ENCODE results near the gene PFKFB3. TPM values are rescaled to one million over a fixed set of nuclear protein-coding genes. Genes with fewer than 3 reads are reported as not detected.
"Not testable (repeated sequence)": the region's sequence is repeated elsewhere in the genome, so short reads cannot be mapped to it uniquely, and the experiment has no call there.

The PFKFB3 gene
- polyA plus RNA-seq, 1 experiment: 30.7 TPM

DNA sequence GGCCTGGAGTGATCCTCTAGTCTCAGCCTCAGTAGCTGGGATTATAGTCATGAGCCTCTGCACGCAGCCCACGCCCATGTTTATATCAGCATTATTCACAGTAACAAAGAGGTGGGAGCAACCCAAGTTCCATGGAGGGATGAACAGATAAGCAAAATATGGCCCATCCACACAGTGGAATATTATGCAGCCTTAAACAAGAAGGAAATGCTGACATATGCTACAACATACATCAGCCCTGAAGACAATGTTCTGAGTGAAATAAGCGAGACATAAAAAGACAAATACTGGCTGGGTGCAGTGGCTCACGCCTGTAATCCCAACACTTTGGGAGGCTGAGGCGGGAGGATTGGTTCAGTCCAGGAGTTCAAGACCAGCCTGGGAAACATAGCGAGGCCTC lies 21.5 kb upstream of the PFKFB3 start:
- no peak for DNase-seq (ENCODE audit: low read depth)
- POLR2A ChIA-PET: no interaction called here
- Histone ChIP-seq H3K36me3 (ENCODE audit: control insufficient read depth, insufficient read depth, low read length) (no peaks in the 10 kb centered on the region), H3K4me3 (ENCODE audit: low read depth, low read length) (no peak overlapping the region), H3K27me3 (ENCODE audit: control insufficient read depth, insufficient read depth, low read length) (no peaks in the 10 kb centered on the region)
- CTCF ChIA-PET: interaction anchor here (0.6 kb wide), 1 partner anchor 383 kb away, joined by 3 read pairs; no protein-coding TSS in a partner anchor
- TF ChIP-seq, protein P1, sequence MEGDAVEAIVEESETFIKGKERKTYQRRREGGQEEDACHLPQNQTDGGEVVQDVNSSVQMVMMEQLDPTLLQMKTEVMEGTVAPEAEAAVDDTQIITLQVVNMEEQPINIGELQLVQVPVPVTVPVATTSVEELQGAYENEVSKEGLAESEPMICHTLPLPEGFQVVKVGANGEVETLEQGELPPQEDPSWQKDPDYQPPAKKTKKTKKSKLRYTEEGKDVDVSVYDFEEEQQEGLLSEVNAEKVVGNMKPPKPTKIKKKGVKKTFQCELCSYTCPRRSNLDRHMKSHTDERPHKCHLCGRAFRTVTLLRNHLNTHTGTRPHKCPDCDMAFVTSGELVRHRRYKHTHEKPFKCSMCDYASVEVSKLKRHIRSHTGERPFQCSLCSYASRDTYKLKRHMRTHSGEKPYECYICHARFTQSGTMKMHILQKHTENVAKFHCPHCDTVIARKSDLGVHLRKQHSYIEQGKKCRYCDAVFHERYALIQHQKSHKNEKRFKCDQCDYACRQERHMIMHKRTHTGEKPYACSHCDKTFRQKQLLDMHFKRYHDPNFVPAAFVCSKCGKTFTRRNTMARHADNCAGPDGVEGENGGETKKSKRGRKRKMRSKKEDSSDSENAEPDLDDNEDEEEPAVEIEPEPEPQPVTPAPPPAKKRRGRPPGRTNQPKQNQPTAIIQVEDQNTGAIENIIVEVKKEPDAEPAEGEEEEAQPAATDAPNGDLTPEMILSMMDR (IDR thresholded peaks at IDR 0.05; ENCODE audit: insufficient read depth, low read depth, low read length): no peak

DNA sequence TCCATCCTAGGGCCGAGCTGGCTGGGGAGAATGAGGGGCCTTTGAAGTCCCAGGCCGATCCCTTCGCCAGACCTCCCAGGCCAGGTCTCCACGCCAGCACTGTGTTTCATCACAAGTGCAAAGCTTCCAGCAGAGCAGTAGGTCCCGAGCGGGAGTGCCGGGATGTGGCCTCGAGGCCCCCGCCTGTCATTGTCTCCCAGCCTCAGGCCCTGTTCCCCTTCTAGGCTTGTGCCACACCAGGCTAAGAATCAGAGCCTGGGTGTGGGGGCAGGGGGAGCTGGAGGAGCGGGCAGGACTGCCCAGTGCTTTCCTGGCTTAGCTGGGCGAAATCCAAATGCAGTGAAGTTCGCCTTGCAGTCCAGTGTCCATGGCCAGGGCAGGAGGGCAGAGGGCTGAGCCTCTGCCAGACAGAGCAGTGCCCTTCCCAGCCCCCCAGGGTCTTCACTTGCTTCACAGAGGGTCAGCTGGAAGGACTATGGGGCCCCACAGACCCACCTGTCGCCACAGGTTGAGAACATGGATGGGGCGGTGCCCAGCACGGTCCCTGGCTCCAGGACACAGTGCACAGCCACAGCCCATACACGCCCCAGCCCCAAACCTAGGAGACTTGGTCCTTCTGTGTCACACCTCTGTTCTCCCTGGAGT lies 20.2 kb upstream of the PFKFB3 start:
- no peak overlapping the region for H3K4me3 ChIP-seq (ENCODE audit: low read depth, low read length)
- no peaks in the 10 kb centered on the region for H3K27me3 ChIP-seq (ENCODE audit: control insufficient read depth, insufficient read depth, low read length)
- H3K36me3 ChIP-seq (ENCODE audit: control insufficient read depth, insufficient read depth, low read length): no peaks in the 10 kb centered on the region
- TF ChIP-seq, protein P1 (IDR thresholded peaks at IDR 0.05; ENCODE audit: insufficient read depth, low read depth, low read length): no peak
- CTCF ChIA-PET: interaction anchor here (1.2 kb wide), 1 partner anchor 22 kb away, joined by 4 read pairs; no protein-coding TSS in a partner anchor
- no peak for DNase-seq (ENCODE audit: low read depth)
- POLR2A ChIA-PET: no interaction called here

DNA sequence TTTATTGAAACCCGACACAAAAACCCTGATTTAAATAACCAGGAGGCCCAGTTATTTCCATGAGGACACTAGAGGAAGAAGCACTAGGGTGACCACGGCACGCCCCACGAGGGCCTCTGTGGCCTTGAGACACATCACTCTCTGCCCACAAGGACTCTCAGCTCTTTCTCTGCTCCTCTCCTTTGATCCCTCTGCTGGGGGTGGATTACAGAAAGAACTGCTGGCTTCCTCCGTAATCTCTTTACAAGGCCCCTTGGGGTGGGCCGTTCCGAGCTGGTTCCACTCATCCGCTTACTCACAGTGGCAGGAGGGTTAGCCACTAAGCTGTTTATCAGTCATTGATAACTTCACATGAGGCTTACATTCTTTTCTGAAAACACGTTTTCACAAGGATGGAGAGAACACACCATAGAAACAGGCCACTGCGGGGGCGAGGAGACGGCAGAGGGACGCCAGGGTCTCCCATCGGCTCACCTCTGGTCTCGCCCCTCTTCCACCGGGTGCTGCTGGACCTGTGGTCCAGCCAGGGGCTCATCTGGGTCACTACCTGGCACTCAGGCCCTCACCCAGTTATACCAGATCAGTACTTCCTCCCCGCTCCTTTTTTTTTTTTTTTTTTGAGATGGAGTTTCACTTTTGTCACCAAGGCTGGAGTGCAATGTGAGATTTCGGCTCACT lies 17.6 kb upstream of the PFKFB3 start:
- CTCF ChIA-PET: no interaction called here
- Histone ChIP-seq H3K4me3 (ENCODE audit: low read depth, low read length) (no peak overlapping the region), H3K27me3 (ENCODE audit: control insufficient read depth, insufficient read depth, low read length) (no peaks in the 10 kb centered on the region), H3K36me3 (ENCODE audit: control insufficient read depth, insufficient read depth, low read length) (no peaks in the 10 kb centered on the region)
- TF ChIP-seq, protein P1 (IDR thresholded peaks at IDR 0.05; ENCODE audit: insufficient read depth, low read depth, low read length): no peak
- POLR2A ChIA-PET: interaction anchor here (0.6 to 0.7 kb wide), 2 partner anchors 40 to 1770 kb away, joined by 4 to 12 read pairs; no protein-coding TSS in a partner anchor
- no peak for DNase-seq (ENCODE audit: low read depth)

DNA sequence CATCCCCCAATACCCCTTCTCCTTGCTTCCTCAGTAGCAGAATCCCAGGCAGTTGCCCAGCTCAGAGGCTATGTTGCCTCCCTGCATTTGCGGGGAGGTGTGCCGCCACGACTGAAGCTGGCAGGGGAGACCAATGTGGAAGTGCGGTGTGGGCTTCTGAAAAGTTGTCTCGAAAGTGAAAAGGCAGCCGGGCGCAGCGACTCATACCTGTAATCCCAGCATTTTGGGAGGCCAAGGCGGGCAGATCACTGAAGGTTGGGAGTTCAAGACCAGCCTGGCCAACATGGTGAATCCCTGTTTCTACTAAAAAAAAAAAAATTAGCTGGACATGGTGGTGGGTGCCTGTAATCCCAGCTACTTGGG lies 15.9 kb upstream of the PFKFB3 start:
- Histone ChIP-seq H3K4me3 (ENCODE audit: low read depth, low read length) (no peak overlapping the region), H3K36me3 (ENCODE audit: control insufficient read depth, insufficient read depth, low read length) (no peaks in the 10 kb centered on the region; the same call in 1 of the 2 replicates), H3K27me3 (ENCODE audit: control insufficient read depth, insufficient read depth, low read length) (no peaks in the 10 kb centered on the region)
- DNase-seq (ENCODE audit: low read depth): no peak
- TF ChIP-seq, protein P1 (IDR thresholded peaks at IDR 0.05; ENCODE audit: insufficient read depth, low read depth, low read length): no peak
- ChIA-PET CTCF (interaction anchor here (0.6 to 1.3 kb wide), 2 partner anchors 16 to 228 kb away, joined by 3 to 5 read pairs; partner anchors contain the start of gene PFKFB3), POLR2A (no interaction called here)

DNA sequence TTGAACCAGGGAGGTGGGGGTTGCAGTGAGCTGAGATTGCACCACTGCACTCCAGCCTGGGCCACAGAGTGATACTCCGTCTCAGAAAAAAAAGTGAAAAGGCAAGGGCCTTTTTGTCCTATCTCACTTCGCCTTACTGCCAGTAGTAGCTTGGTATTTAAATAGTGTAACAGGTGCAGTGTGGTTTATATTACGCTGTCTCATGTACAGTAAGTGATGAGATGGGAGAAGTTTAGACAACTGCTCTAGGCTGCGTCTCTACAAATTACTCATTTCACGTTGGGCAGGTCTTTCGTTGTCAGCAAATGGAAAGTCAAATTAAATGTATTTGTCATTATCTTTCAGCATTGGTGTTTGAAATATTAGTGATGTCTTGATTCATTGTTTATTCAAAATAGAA lies 15.5 kb upstream of the PFKFB3 start:
- no peak for DNase-seq (ENCODE audit: low read depth)
- no peaks in the 10 kb centered on the region; the same call in 1 of the 2 replicates for H3K36me3 ChIP-seq (ENCODE audit: control insufficient read depth, insufficient read depth, low read length)
- TF ChIP-seq, protein P1 (IDR thresholded peaks at IDR 0.05; ENCODE audit: insufficient read depth, low read depth, low read length): no peak
- POLR2A ChIA-PET: no interaction called here
- H3K27me3 ChIP-seq (ENCODE audit: control insufficient read depth, insufficient read depth, low read length): no peaks in the 10 kb centered on the region
- CTCF ChIA-PET: interaction anchor here (0.6 to 1.3 kb wide), 2 partner anchors 15 to 229 kb away, joined by 3 to 5 read pairs; partner anchors contain the start of gene PFKFB3
- H3K4me3 ChIP-seq (ENCODE audit: low read depth, low read length): no peak overlapping the region

DNA sequence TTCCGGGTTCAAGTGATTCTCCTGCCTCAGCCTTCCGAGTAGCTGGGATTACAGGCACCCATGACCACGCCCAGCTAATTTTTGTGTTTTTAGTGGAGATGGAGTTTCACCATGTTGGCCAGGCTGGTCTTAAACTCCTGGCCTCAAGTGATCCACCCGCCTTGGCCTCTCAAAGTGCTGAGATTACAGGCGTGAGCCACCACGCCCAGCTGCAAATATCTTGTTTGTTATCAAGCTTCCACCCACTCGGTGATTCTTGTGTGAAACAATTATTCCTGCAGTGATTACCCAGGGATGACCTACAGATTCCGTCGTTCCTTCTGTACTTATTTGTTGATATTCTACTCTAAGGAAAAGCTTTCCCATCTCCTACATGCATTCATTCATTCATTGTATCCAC lies 12.7 kb upstream of the PFKFB3 start:
- POLR2A ChIA-PET; H3K36me3 ChIP-seq (ENCODE audit: control insufficient read depth, insufficient read depth, low read length); H3K4me3 ChIP-seq (ENCODE audit: low read depth, low read length); CTCF ChIA-PET; DNase-seq (ENCODE audit: low read depth); H3K27me3 ChIP-seq (ENCODE audit: control insufficient read depth, insufficient read depth, low read length): not testable (repeated sequence)

All from BJ (cell line).